ENCODE results near the gene NHSL1. TPM values are rescaled to one million over a fixed set of nuclear protein-coding genes. Genes with fewer than 3 reads are reported as not detected.

Gene NHSL1
- total and polyA plus RNA-seq, 2 of the 8 experiments (the other 6 are each of a cell fraction or from before 2014, with no cell fraction given) = 7.2 to 32.4 TPM

- TF ChIP-seq MAX (IDR thresholded peaks at IDR 0.05) (no peak), BCL11A (IDR thresholded peaks at IDR 0.05; ENCODE audit: low read depth in 2 of 2, low read length in 2 of 2) (no peak), RAD21 (IDR thresholded peaks at IDR 0.05 in 1 of 2, conservative IDR thresholded peaks at IDR 0.05 in 1 of 2; ENCODE audit: low read depth in 2 of 2, low read length in 2 of 2) (no peak)
Measured at GRCh38 chr6:138400326-138400725, 99.0 kb downstream of the NHSL1 start (continued).
